HG03457 (cell line): ENCODE data around the gene RPL19.
"Not testable (repeated sequence)": the region's sequence is repeated elsewhere in the genome, so short reads cannot be mapped to it uniquely, and the experiment has no call there.

Experiments used
- ATAC-seq: cut with Tn5 transposase; IDR thresholded peaks from one replicate; pipeline ENCODE4 v1.9.1; 2021; ENCODE audit warnings: moderate number of reproducible peaks; ENCODE audit not compliant: unreplicated experiment

RPL19 gene

GRCh38 chr17:39200070-39200879 is at the start of gene RPL19:
TSS of gene RPL19 (plus strand) at chr17:39200283. CDS start at chr17:39200345, 62 bp downstream.
- ATAC-seq, result peak; percentile 50

GRCh38 chr17:39150795-39151149 is 49.3 kb upstream of the RPL19 start:
- no peak for ATAC-seq

- ATAC-seq, result no peak
Observed at GRCh38 chr17:39151150-39151942, 48.7 kb upstream of the RPL19 start, which contains the start of gene PLXDC1. TSS of gene PLXDC1 (minus strand) at chr17:39151637. CDS start at chr17:39151437, 200 bp downstream.

GRCh38 chr17:39151943-39152818 is 47.9 kb upstream of the RPL19 start:
- no peak for ATAC-seq

GRCh38 chr17:39153599-39154051 is 46.5 kb upstream of the RPL19 start:
- ATAC-seq, result no peak

GRCh38 chr17:39155654-39156053 is 44.4 kb upstream of the RPL19 start:
- ATAC-seq, result no peak

- no peak for ATAC-seq
Observed at GRCh38 chr17:39156491-39156890, 43.6 kb upstream of the RPL19 start.

GRCh38 chr17:39158623-39159022 is 41.5 kb upstream of the RPL19 start:
- ATAC-seq, result no peak

GRCh38 chr17:39161962-39162361 is 38.1 kb upstream of the RPL19 start:
- ATAC-seq, result no peak

- no peak for ATAC-seq
Observed at GRCh38 chr17:39164675-39165143, 35.4 kb upstream of the RPL19 start.

GRCh38 chr17:39165178-39165840 is 34.8 kb upstream of the RPL19 start:
- ATAC-seq, result no peak

- ATAC-seq, result no peak
Observed at GRCh38 chr17:39165841-39166349, 34.2 kb upstream of the RPL19 start, which contains the start of gene ARL5C. TSS of gene ARL5C (minus strand) at chr17:39166161. CDS start at chr17:39165760, 401 bp downstream.

- ATAC-seq, result no peak
Observed at GRCh38 chr17:39166437-39167335, 33.4 kb upstream of the RPL19 start.

GRCh38 chr17:39167476-39167875 is 32.6 kb upstream of the RPL19 start:
- ATAC-seq, result no peak

GRCh38 chr17:39168503-39168902 is 31.6 kb upstream of the RPL19 start:
- not testable (repeated sequence) for ATAC-seq

GRCh38 chr17:39169101-39169500 is 31.0 kb upstream of the RPL19 start:
- ATAC-seq, result no peak

GRCh38 chr17:39169518-39169917 is 30.6 kb upstream of the RPL19 start:
- ATAC-seq, result no peak

GRCh38 chr17:39170109-39170508 is 30.0 kb upstream of the RPL19 start:
- ATAC-seq, result no peak

- no peak for ATAC-seq
Observed at GRCh38 chr17:39170558-39170957, 29.5 kb upstream of the RPL19 start.
